HG03025 (cell line): ENCODE results near the gene HDAC5.
"Not testable (repeated sequence)": the region's sequence is repeated elsewhere in the genome, so short reads cannot be mapped to it uniquely, and the experiment has no call there.

ENCODE experiments used
- ATAC-seq: cut with Tn5 transposase; IDR thresholded peaks from one replicate; pipeline ENCODE4 v1.9.1; 2021; ENCODE audit warnings: mild to moderate bottlenecking, moderate library complexity; ENCODE audit not compliant: unreplicated experiment, low FRiP score

Gene HDAC5

GRCh38 chr17:44112284-44113280 is 10.9 kb downstream of the HDAC5 start:
- no peak for ATAC-seq

- no peak for ATAC-seq
Measured at GRCh38 chr17:44111777-44112176, 11.7 kb downstream of the HDAC5 start.

GRCh38 chr17:44110823-44111633 is 12.4 kb downstream of the HDAC5 start:
- no peak for ATAC-seq

GRCh38 chr17:44110011-44110686 is 13.3 kb downstream of the HDAC5 start:
- no peak for ATAC-seq

- no peak for ATAC-seq
Measured at GRCh38 chr17:44109312-44109630, 14.2 kb downstream of the HDAC5 start.

- ATAC-seq = no peak
Measured at GRCh38 chr17:44108440-44109311, 14.8 kb downstream of the HDAC5 start.

GRCh38 chr17:44106801-44107200 is 16.6 kb downstream of the HDAC5 start:
- ATAC-seq = no peak

- ATAC-seq = no peak
Measured at GRCh38 chr17:44105941-44106340, 17.5 kb downstream of the HDAC5 start.

GRCh38 chr17:44105483-44105882 is 18.0 kb downstream of the HDAC5 start:
- ATAC-seq = no peak

GRCh38 chr17:44102849-44103622 is 20.4 kb downstream of the HDAC5 start:
- no peak for ATAC-seq

GRCh38 chr17:44101858-44102257 is 21.6 kb downstream of the HDAC5 start:
- not testable (repeated sequence) for ATAC-seq

- ATAC-seq = no peak
Measured at GRCh38 chr17:44097110-44097958, 26.1 kb downstream of the HDAC5 start.

GRCh38 chr17:44095647-44096496 is 27.6 kb downstream of the HDAC5 start:
- no peak for ATAC-seq

- no peak for ATAC-seq
Measured at GRCh38 chr17:44095388-44095646, 28.1 kb downstream of the HDAC5 start.

- ATAC-seq = no peak
Measured at GRCh38 chr17:44094701-44095387, 28.6 kb downstream of the HDAC5 start.

- ATAC-seq = no peak
Measured at GRCh38 chr17:44093231-44093900, 30.1 kb downstream of the HDAC5 start.

- no peak for ATAC-seq
Measured at GRCh38 chr17:44092051-44092450, 31.4 kb downstream of the HDAC5 start.
